Neuron (in vitro differentiated cells): ENCODE results near the gene PAPOLB.

ENCODE experiments used
- H2AFZ ChIP-seq: one replicate; pipeline ENCODE4 v1.6.1; 2013; ENCODE audit warnings: low read depth, mild to moderate bottlenecking, inconsistent platforms, low read length, moderate library complexity
- H3K27me3 ChIP-seq: one replicate; pipeline ENCODE4 v1.6.1; 2013; ENCODE audit warnings: low read length; ENCODE audit not compliant: insufficient read depth
- H3K36me3 ChIP-seq: one replicate; pipeline ENCODE4 v1.6.1; 2013; ENCODE audit warnings: low read length; ENCODE audit not compliant: insufficient read depth
- H3K4me1 ChIP-seq: one replicate; pipeline ENCODE4 v1.6.1; 2013; ENCODE audit warnings: low read length; ENCODE audit not compliant: insufficient read depth
- H3K4me3 ChIP-seq: 2 replicates; pipeline ENCODE4 v1.5.1; 2013; ENCODE audit warnings: mild to moderate bottlenecking, low read length, moderate library complexity
- H3K9me3 ChIP-seq: one replicate; pipeline ENCODE4 v1.6.1; 2013; ENCODE audit warnings: low read length

The PAPOLB gene

DNA sequence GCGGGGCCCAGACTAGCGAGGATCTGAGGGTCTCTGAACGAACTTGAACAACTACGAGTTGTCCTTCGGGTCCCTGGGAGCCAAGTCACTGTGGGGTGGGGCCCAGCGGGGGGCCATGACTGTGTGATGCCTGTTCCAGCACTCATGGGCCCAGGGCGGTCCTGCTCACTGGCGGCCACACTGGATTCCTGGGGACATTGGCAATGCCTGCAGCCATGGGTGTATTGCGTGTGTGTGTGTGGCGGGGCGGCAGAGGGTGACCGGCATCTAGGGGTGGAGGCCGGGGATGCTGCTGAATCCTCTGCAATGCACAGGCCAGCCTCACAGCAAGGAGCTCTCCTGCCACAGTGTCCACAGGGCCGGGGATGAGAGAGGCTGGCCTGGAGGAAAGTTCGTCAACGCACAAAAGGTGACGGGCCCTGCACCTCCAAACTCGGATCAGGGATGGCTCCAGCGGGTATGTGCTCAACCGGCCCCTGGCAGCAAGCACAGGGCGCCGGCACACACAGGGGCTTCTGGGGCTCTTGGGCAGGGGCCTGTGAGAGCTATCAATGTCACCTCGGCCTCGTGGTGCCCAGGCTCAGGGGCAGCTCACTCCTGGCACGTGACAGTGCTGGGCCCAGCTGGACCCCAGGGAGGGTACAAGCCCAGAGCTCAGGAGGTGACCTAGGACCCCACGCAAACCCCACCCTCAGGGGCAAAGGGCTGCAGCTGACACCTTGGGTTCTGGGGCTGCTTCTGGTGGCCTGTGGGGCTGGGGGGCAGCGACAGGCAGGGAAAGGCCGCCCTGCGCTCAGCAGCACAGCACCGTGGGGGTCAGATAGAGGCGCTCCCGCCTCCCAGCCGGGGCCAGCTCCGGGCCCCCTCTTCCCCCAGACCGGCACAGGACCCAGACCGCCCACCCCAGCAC, 27.9 kb downstream of the PAPOLB start:
- Histone ChIP-seq H3K4me3 (no peak overlapping the region), H3K9me3 (no peaks in the 10 kb centered on the region), H3K36me3 (peaks cover 11% of the 10 kb centered on the region), H3K27me3 (no peaks in the 10 kb centered on the region), H3K4me1 (peaks cover 16% of the 10 kb centered on the region), H2AFZ (no peak overlapping the region)

DNA sequence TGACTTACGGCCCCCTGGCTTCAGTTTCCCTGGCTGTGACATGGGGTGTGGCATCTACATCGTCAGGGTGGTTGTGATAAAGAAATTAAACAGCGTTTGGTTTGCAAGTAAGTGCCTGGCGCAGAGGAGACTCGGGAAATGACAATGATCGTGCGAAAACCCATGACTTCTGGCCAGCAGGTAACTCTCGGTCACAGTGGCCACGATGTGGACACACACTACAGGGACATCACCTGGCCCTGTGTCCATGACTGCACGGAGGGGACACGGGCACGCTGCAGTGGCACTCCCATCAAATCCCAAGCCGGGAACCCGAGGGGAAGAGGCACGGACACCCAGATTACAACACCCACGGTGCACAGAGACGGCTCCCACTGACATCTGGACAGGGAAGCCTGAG, 28.7 kb downstream of the PAPOLB start:
- Histone ChIP-seq H3K4me3 (no peak overlapping the region), H3K36me3 (peaks cover 11% of the 10 kb centered on the region), H3K27me3 (no peaks in the 10 kb centered on the region), H3K9me3 (no peaks in the 10 kb centered on the region), H3K4me1 (peaks cover 14% of the 10 kb centered on the region), H2AFZ (no peak overlapping the region)

DNA sequence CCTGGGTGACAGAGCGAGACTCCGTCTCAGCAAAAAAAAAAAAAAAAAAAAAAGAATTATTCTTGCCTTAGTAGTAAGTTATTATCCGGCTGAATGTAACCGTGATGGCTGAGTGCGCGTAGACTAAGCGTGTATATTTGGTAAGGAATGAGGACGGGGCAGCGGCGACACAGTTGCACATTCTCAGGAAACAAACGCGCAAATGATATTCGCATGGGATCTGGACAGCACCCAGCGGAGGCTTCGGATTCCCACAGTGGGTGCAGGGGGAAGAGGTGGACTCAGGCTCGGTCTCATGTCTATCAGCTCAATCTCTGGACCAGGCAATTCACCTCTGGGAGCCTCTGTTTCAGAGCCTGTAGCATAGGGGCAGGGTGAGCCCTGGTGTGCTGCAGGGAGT, 29.1 kb downstream of the PAPOLB start:
- Histone ChIP-seq H3K4me1 (peaks cover 9% of the 10 kb centered on the region), H2AFZ (no peak overlapping the region), H3K4me3 (no peak overlapping the region), H3K36me3 (peaks cover 11% of the 10 kb centered on the region), H3K9me3 (no peaks in the 10 kb centered on the region), H3K27me3 (no peaks in the 10 kb centered on the region)

DNA sequence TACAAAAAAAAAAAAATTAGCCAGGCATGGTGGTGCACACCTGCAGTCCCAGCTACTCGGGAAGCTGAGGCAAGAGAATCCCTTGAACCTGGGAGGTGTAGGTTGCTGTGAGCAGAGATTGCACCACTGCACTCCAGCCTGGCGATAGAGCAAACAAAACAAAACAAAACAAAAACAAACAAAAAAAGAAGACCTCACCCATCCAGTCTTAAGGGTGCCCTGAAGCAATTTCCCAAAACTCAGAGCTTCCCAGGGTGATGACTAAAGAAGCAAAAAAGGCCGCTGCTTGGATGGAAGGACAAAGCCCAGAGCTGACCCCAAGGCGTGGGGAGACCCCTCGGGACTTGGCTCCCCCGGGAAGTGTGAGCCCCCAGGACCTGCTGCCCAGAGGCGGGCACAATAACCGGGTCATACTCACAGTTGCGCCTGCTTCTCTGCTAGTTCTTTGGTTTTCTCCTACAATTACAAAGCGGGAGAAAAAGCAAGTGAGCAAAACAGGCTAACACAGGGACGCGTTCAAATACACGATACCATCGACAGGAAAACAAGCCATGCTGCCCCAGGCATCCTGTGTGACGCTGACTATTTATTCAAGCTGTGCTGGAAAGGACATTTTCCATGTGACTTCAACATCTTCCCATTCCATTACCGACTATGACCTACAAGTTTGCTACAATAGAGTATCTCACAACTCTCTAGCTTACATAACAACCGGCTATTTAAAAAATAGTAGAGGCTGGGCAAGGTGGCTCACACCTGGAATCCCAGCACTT, 29.9 kb downstream of the PAPOLB start:
- peaks cover 11% of the 10 kb centered on the region for H3K36me3 ChIP-seq

DNA sequence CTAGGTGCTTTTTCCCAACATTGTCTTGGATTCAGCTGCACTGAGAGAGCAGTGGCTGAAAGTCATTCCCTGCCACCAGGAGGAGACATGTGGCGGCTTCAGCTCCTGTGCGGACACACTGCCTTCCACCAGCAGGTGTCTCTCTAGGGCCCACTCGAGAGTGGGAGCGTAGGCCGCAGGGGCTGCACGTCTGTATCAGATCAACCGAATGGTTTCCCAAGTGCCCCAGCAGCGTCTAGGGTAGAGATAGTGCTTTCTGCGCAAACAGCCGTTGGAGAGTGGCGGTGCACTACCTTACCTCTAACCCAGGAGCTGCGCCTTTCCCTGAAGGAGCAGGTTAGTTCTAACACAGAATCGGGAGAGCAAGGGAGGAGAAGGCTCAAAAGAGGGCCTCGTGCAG, 31.7 kb downstream of the PAPOLB start:
- H3K4me1 ChIP-seq = no peaks in the 10 kb centered on the region
- H3K27me3 ChIP-seq = no peaks in the 10 kb centered on the region
- no peaks in the 10 kb centered on the region for H3K9me3 ChIP-seq
- H3K36me3 ChIP-seq = peaks cover 4% of the 10 kb centered on the region
- no peak overlapping the region for H3K4me3 ChIP-seq
- no peak overlapping the region for H2AFZ ChIP-seq

More for the DNA sequence above, 29.9 kb downstream of the PAPOLB start:
- H3K4me1 ChIP-seq = peaks cover 1% of the 10 kb centered on the region
- no peaks in the 10 kb centered on the region for H3K27me3 ChIP-seq
- H3K9me3 ChIP-seq = no peaks in the 10 kb centered on the region
- H3K4me3 ChIP-seq = no peak overlapping the region
- no peak overlapping the region for H2AFZ ChIP-seq

DNA sequence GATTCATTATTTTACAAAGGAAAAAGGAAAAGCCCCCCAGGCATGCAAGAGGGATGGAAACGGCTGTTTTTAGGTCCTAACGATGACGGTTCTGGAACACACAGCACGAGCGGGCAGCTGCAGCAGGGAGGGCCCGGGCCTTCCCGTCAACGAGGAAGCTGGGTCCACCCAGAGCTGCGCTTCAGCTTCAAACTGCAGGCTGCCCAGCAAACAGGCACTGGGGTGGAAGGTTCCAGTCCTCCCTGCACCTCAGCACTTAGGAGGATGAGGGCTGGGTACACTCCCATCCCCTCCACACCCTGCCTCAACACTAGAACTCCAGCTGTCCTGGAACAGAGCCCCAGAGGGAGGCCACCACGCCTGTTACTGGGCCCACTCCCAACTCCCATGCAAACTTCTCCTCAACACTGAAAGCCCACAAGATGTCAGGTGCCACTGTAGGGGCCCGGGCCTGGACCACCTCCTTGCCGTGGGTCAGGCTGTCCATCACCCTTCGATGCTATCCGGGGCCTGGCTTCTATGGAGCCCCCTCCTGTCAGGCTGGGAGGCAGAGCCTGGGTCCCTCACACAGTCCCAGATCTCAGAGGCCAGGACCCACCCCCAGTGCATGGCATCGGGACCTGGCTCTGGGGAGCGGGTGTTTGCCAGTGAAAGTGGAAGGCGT, 33.0 kb downstream of the PAPOLB start:
- Histone ChIP-seq H3K4me3 (no peak overlapping the region), H3K9me3 (no peaks in the 10 kb centered on the region), H3K4me1 (no peaks in the 10 kb centered on the region), H3K36me3 (peaks cover 1% of the 10 kb centered on the region), H3K27me3 (no peaks in the 10 kb centered on the region), H2AFZ (no peak overlapping the region)

DNA sequence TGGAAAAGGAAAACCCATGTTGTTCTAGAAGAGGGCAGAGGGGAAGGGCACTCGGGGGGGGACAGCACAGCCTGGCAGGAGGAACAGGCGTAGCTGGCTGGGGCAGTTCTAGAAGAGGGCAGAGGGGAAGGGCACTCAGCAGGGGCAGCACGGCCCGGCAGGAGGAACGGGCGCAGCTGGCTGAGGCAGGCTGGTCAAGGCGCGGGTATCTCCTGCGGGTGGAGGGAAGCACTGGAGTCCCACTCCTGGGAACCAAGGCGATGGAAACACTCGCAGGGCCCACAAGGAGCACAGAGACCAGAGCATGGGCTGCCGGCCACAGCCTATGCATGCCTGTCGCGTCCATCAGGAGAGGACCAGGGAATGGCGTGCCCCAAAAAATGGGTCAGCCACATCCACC, 36.7 kb downstream of the PAPOLB start:
- Histone ChIP-seq H3K4me1 (no peaks in the 10 kb centered on the region), H3K9me3 (no peaks in the 10 kb centered on the region), H2AFZ (no peak overlapping the region), H3K36me3 (no peaks in the 10 kb centered on the region), H3K27me3 (no peaks in the 10 kb centered on the region), H3K4me3 (no peak overlapping the region)

DNA sequence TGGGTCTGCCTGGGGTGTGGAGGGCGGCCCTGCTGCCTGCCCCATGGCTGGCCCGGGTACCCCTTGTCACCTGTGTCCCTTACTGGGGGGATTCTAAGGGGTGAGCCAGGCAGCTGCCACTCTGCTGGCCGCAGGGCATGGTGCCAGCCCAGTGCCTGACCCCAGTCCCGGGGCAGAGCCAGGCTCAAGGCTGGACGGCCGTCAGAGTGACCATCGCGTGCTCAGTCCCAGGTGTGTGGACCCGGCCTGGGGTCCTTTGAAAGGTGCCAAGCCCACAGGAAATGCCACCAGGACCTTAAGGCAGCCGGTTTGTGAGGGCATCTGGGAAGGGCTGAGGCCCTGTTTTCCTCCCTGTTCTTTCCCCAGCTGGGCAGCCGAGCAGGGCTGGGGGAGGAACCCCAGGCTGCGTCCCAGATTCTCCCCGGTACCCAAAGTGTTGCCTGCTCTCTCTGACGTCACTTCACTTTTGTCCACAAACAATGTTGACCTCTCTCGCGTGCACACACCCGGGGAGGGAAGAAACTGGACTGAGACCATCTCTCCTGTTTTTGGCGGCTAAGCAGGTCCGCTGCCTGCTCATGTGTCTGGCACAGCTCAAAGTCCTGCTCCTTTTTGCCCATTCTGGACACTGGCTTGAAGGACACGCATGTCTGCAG, 37.6 kb downstream of the PAPOLB start:
- no peak overlapping the region for H2AFZ ChIP-seq
- H3K4me3 ChIP-seq = no peak overlapping the region

DNA sequence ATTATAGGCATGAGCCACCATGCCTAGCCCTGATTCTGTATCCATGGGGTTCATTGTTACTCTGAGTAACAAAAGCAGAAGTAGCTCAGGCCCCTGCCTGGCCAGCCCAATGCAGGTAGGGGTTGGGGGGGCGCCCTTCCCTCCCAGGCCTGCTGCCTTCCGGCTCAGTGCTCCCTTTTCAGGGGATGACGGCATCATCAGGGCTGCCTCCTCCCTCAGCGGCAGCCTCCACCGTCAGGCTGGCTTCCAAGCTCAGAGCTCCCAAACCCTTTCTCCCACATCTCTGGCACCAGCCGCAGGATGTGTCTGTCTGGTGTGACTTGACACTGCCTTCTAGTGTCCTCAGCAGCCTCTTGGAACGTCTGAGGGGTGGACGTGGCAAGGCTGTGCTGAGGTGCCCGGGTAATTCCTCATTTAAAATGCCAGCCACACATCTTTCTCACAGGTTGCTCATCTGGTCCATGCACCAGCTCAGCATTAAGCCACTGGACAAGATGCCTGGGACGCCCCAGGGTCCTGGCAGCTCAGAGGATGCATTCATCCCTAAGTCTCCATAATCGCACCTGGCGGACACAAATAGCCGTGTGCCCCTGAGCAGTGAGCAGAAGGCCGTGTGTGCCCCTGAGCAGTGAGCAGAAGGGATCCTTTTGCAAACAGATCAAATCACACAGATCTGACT, 38.2 kb downstream of the PAPOLB start:
- Histone ChIP-seq H2AFZ (no peak overlapping the region), H3K27me3 (no peaks in the 10 kb centered on the region), H3K9me3 (no peaks in the 10 kb centered on the region), H3K4me3 (no peak overlapping the region), H3K36me3 (no peaks in the 10 kb centered on the region), H3K4me1 (no peaks in the 10 kb centered on the region)

More for the DNA sequence above, 37.6 kb downstream of the PAPOLB start:
- Histone ChIP-seq H3K4me1 (no peaks in the 10 kb centered on the region), H3K9me3 (no peaks in the 10 kb centered on the region), H3K36me3 (no peaks in the 10 kb centered on the region), H3K27me3 (no peaks in the 10 kb centered on the region)

DNA sequence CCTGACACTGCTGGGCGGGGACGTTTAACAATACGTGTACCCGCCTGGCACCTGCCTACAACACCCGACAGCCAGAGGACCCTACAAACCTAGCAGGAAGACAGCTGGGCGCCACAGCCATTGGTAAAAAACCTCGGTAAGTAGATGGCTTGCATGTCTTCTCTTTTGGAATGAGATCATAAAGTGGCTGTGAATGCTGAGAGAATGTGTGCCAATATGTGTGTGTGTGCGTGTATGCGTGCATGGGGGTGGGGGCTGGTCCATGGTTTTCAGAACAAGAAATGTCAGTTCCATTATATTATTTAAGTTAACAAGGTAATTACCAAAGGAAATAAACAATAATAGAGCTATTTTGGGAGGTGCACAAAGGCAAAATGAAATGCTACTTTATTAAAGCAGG, 39.2 kb downstream of the PAPOLB start:
- no peak overlapping the region for H3K4me3 ChIP-seq
- H3K36me3 ChIP-seq = no peaks in the 10 kb centered on the region
- no peaks in the 10 kb centered on the region for H3K4me1 ChIP-seq
- no peaks in the 10 kb centered on the region for H3K9me3 ChIP-seq
- no peak overlapping the region for H2AFZ ChIP-seq
- no peaks in the 10 kb centered on the region for H3K27me3 ChIP-seq

DNA sequence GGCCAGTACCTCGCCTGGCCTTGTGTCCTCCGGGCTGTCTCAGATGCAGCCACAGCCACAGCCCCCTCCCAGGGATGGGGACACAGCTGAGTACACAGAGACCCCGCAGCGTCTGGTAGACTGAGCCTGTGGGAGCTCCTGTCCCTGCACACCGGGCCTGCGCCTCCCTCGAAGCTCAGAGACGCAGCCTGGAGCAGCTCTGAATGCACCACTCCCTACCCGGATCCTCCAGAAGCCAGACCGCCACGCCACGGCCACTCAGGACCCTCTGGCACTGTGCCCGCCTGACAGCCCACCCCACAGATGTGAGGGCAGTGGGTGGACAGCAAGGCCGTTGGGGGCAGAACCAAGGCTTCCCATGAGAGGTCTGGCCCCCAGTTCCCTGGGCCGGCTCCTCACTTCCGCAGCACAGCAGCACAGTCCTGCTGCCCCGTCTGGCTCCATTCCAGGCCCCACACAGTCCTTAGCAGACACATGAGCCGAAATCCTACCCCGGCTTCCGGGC, 40.8 kb downstream of the PAPOLB start:
- H2AFZ ChIP-seq = no peak overlapping the region
- H3K27me3 ChIP-seq = no peaks in the 10 kb centered on the region
- H3K9me3 ChIP-seq = no peaks in the 10 kb centered on the region
- H3K4me1 ChIP-seq = no peaks in the 10 kb centered on the region
- H3K36me3 ChIP-seq = no peaks in the 10 kb centered on the region
- H3K4me3 ChIP-seq = no peak overlapping the region

DNA sequence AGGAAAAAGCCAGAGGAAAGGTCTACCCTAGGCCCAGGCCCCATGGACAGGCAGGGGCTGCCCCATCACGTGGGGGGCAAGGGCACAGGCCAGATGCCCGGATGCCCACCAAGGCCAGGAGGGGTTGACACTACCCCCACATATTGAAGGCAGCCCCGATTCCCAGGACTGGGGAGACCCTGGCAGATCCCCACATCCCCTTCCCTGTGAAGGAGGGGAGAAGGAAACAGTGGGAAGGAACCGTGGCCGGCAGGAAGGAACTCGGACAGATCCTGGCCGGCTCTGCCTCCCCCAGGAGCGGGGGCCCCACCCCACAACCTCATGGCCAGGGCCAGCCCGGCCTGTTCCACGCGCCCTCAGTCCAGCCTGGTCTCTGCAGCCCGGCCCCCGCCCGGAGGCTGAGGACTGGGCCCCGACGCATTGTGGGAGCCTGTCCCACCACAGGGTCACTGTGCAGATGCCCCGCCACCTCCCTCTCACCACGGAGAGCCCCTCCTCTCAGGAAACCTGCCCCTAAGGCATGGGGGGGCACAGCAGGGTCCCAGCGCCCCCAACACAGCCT, 41.3 kb downstream of the PAPOLB start:
- Histone ChIP-seq H3K36me3 (no peaks in the 10 kb centered on the region), H2AFZ (no peak overlapping the region), H3K27me3 (no peaks in the 10 kb centered on the region), H3K4me1 (no peaks in the 10 kb centered on the region), H3K9me3 (no peaks in the 10 kb centered on the region), H3K4me3 (no peak overlapping the region)
